HCT116 (cell line): Measurements from ENCODE around the gene MFSD1. TPM values are rescaled to one million over a fixed set of nuclear protein-coding genes. Genes with fewer than 3 reads are reported as not detected.

ENCODE experiments used
- ATAC-seq: fragments of 200-7000 bp; cut with Tn5 transposase; 2 replicates; pipeline ENCODE4 v1.9.1; 2020; ENCODE audit warnings: mild to moderate bottlenecking, moderate library complexity
- BruUV-seq: library from RNA; stranded (reverse); fragments of 400-500 nt; replicated peaks from 2 replicates; lab custom pipeline; 2021; lab: Mats Ljungman, UMichigan
- CTCF ChIA-PET: fragments of 300-600 bp; sonication (Branson Sonifier 250); formaldehyde crosslinking; loops from one replicate; lab custom pipeline; 2021; ENCODE audit warnings: antibody characterized with exemption; lab: Charles Lee
- POLR2A ChIA-PET: fragments of 300-600, 350-600 bp; sonication (Branson Sonifier 250); formaldehyde crosslinking; loops from one replicate; lab custom pipeline; 2021; ENCODE audit warnings: antibody characterized with exemption; lab: Charles Lee
- RAD21 ChIA-PET, 2 experiments: fragments of 300-600 bp; sonication (Branson Sonifier 250); formaldehyde crosslinking; loops; one replicate each; lab custom pipeline; 2023; ENCODE audit warnings: low total read pairs in 2 of 2; ENCODE audit not compliant: uncharacterized antibody in 2 of 2, unreplicated experiment in 2 of 2, low non-redundant PET in 1 of 2; lab: Charles Lee
- DNase-seq: peaks from one replicate; pipeline ENCODE4 v3.0.0-alpha.2; 2010; ENCODE audit warnings: low read depth, low spot score
- H2AFZ ChIP-seq: fragments of 200-600 bp; shearing (Covaris generic), sonication (generic); 2 replicates; pipeline ENCODE4 v1.6.1; 2017; ENCODE audit warnings: low read depth, mixed run types, mixed read lengths, antibody characterized with exemption, low read length; ENCODE audit not compliant: poor library complexity, severe bottlenecking
- H3K27ac ChIP-seq: 2 replicates; pipeline ENCODE4 v1.5.1; 2012; ENCODE audit warnings: low read depth, low read length
- H3K27me3 ChIP-seq: fragments of 200-600 bp; sonication (generic); 2 replicates; pipeline ENCODE4 v1.6.1; 2016; ENCODE audit warnings: mixed run types, low read length, mixed read lengths; ENCODE audit not compliant: insufficient read depth
- H3K36me3 ChIP-seq, 2 experiments: fragments of 200-500 bp in 1 of 2; fragments of 200-600 bp in 1 of 2; sonication (Bioruptor generic) in 1 of 2; sonication (generic) in 1 of 2; 2 replicates each; pipeline versions ENCODE4 v1.5.1 to v1.6.1; 2014 to 2016; ENCODE audit warnings: low read length in 2 of 2, inconsistent platforms in 1 of 2, mixed read lengths in 1 of 2, mixed run types in 1 of 2; ENCODE audit not compliant: insufficient read depth in 2 of 2, control insufficient read depth in 1 of 2
- H3K4me1 ChIP-seq, 2 experiments: fragments of 200-600 bp in 1 of 2; sonication (generic) in 1 of 2; 2 replicates each; pipeline versions ENCODE4 v1.5.1 to v1.6.1; 2012 to 2017; ENCODE audit warnings: low read length in 2 of 2, inconsistent platforms in 1 of 2, mild to moderate bottlenecking in 1 of 2, mixed read lengths in 1 of 2, mixed run types in 1 of 2, moderate library complexity in 1 of 2; ENCODE audit not compliant: insufficient read depth in 2 of 2, control insufficient read depth in 1 of 2
- H3K4me2 ChIP-seq: fragments of 200-600 bp; sonication (generic); 2 replicates; pipeline ENCODE4 v1.6.1; 2017; ENCODE audit warnings: mixed run types, low read length, mixed read lengths
- H3K4me3 ChIP-seq, 2 experiments: fragments of 200-600 bp in 1 of 2; sonication (generic) in 1 of 2; replicated peaks in 1 of 2; 2 replicates each; pipeline ENCODE4 v1.5.1; 2011 to 2016; ENCODE audit warnings: low read length in 2 of 2, control low read depth in 1 of 2, low read depth in 1 of 2, mild to moderate bottlenecking in 1 of 2, mixed read lengths in 1 of 2, mixed run types in 1 of 2
- H3K79me2 ChIP-seq: fragments of 200-600 bp; sonication (generic); 2 replicates; pipeline ENCODE4 v1.6.1; 2017; ENCODE audit warnings: mild to moderate bottlenecking, mixed run types, low read length, moderate library complexity, mixed read lengths; ENCODE audit not compliant: insufficient read depth
- H3K9ac ChIP-seq: fragments of 200-600 bp; sonication (generic); 2 replicates; pipeline ENCODE4 v1.6.1; 2016; ENCODE audit warnings: low read length, mixed read lengths
- H3K9me2 ChIP-seq: fragments of 200-600 bp; sonication (generic), shearing (Covaris generic); 2 replicates; pipeline ENCODE4 v1.6.1; 2017; ENCODE audit warnings: mixed run types, mild to moderate bottlenecking, moderate library complexity; ENCODE audit not compliant: insufficient read depth
- H3K9me3 ChIP-seq, 2 experiments: fragments of 200-500 bp in 1 of 2; fragments of 200-600 bp in 1 of 2; sonication (Bioruptor generic) in 1 of 2; sonication (generic) in 1 of 2; 2 replicates each; pipeline ENCODE4 v1.6.1; 2014 to 2017; ENCODE audit warnings: low read length in 2 of 2, mixed read lengths in 2 of 2, inconsistent platforms in 1 of 2, low read depth in 1 of 2, mild to moderate bottlenecking in 1 of 2, mixed run types in 1 of 2, moderate library complexity in 1 of 2; ENCODE audit not compliant: control insufficient read depth in 1 of 2, insufficient read depth in 1 of 2
- H4K20me1 ChIP-seq: fragments of 200-600 bp; sonication (generic), shearing (Covaris generic); 2 replicates; pipeline ENCODE4 v1.6.1; 2017; ENCODE audit warnings: mixed run types, mild to moderate bottlenecking, moderate library complexity; ENCODE audit not compliant: insufficient read depth
- EGR1 ChIP-seq: IDR thresholded peaks from 2 replicates; pipeline ENCODE4 v1.6.1; 2012; ENCODE audit warnings: low read depth
- EZH2phosphoT487 ChIP-seq: fragments of 200-600 bp; IDR thresholded peaks from 2 replicates; pipeline ENCODE4 v1.6.1; 2018; ENCODE audit warnings: antibody characterized with exemption, borderline replicate concordance
- JUND ChIP-seq: IDR thresholded peaks from 2 replicates; pipeline ENCODE4 v1.6.1; 2012
- POLR2A ChIP-seq: IDR thresholded peaks from 2 replicates; pipeline ENCODE4 v1.7.0; 2011; ENCODE audit warnings: borderline replicate concordance; ENCODE audit not compliant: insufficient read depth, insufficient read length; ENCODE audit errors: extremely low read depth
- POLR2AphosphoS5 ChIP-seq: IDR thresholded peaks from 2 replicates; pipeline ENCODE4 v1.6.1; 2011; ENCODE audit warnings: mild to moderate bottlenecking, low read depth, low read length, moderate library complexity
- RAD21 ChIP-seq: IDR thresholded peaks from 2 replicates; pipeline ENCODE4 v1.6.1; 2012; ENCODE audit warnings: low read depth, mild to moderate bottlenecking
- SIN3A ChIP-seq: IDR thresholded peaks from 2 replicates; pipeline ENCODE4 v1.6.1; 2012; ENCODE audit warnings: low read depth
- SP1 ChIP-seq: IDR thresholded peaks from 2 replicates; pipeline ENCODE4 v1.6.1; 2012; ENCODE audit warnings: low read depth
- TCF7L2 ChIP-seq: IDR thresholded peaks from 2 replicates; pipeline ENCODE4 v1.7.0; 2011; ENCODE audit warnings: borderline replicate concordance, inconsistent platforms; ENCODE audit not compliant: insufficient read depth, insufficient read length; ENCODE audit errors: extremely low read depth
- ZBTB33 ChIP-seq: IDR thresholded peaks from 2 replicates; pipeline ENCODE4 v1.6.1; 2011; ENCODE audit warnings: mild to moderate bottlenecking, low read length, moderate library complexity; ENCODE audit not compliant: insufficient replicate concordance; ENCODE audit errors: extremely low read depth
- intact Hi-C: fragments of 100-400 bp; cut with micrococcal nuclease; formaldehyde crosslinking; loops from 2 replicates; pipeline ENCODE4 v1.10.0; 2022
- total RNA-seq: library from RNA; stranded (reverse); gene quantifications from one replicate; pipeline ENCODE4 v1.2.1, GENCODE V29; 2021; ENCODE audit not compliant: unreplicated experiment

MFSD1 gene
- total RNA-seq, 1 experiment from 2014 or later = 12.8 TPM

- TF ChIP-seq ZBTB33 = no peak
- TF ChIP-seq RAD21 = no peak
- TF ChIP-seq JUND = no peak
- no peak for TF ChIP-seq EZH2phosphoT487
- TF ChIP-seq, all 23 proteins: peak for 0
Observed at GRCh38 chr3:158841387-158841786, 39.5 kb downstream of the MFSD1 start (continued).

GRCh38 chr3:158842976-158843375 is 41.1 kb downstream of the MFSD1 start:
- Histone ChIP-seq H3K27ac (no peak overlapping the region), H3K4me3 (no peak overlapping the region), H3K79me2 (no peaks in the 10 kb centered on the region), H3K4me1 (no peaks in the 10 kb centered on the region), H3K9me2 (no peaks in the 10 kb centered on the region), H3K36me3 (no peaks in the 10 kb centered on the region), H4K20me1 (no peaks in the 10 kb centered on the region), H2AFZ (no peak overlapping the region), H3K27me3 (no peaks in the 10 kb centered on the region), H3K9me3 (no peaks in the 10 kb centered on the region), H3K9ac (no peak overlapping the region), H3K4me2 (no peak overlapping the region)
- ChIA-PET CTCF (interaction anchor here (1.0 kb wide), 1 partner anchor 417 kb away, joined by 3 read pairs; no protein-coding TSS in a partner anchor), POLR2A (no interaction called here), RAD21 (no interaction called here)
- BruUV-seq = no TSS peak
- ATAC-seq = no peak
- intact Hi-C loops = loop anchor here (10.0 kb wide), 2 partner anchors 742 to 1162 kb away; no protein-coding TSS in a partner anchor
- DNase-seq = no peak
- TF ChIP-seq POLR2A (no peak), EGR1 (no peak), TCF7L2 (no peak), SIN3A (no peak), ZBTB33 (no peak), POLR2AphosphoS5 (no peak), SP1 (no peak)
